GM21619 (cell line): Measurements from ENCODE around the gene ORC6.
"Not testable (repeated sequence)": the region's sequence is repeated elsewhere in the genome, so short reads cannot be mapped to it uniquely, and the experiment has no call there.

ENCODE experiments used
- ATAC-seq: cut with Tn5 transposase; IDR thresholded peaks from one replicate; pipeline ENCODE4 v1.9.1; 2021; ENCODE audit not compliant: unreplicated experiment

The ORC6 gene, protein sequence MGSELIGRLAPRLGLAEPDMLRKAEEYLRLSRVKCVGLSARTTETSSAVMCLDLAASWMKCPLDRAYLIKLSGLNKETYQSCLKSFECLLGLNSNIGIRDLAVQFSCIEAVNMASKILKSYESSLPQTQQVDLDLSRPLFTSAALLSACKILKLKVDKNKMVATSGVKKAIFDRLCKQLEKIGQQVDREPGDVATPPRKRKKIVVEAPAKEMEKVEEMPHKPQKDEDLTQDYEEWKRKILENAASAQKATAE

DNA sequence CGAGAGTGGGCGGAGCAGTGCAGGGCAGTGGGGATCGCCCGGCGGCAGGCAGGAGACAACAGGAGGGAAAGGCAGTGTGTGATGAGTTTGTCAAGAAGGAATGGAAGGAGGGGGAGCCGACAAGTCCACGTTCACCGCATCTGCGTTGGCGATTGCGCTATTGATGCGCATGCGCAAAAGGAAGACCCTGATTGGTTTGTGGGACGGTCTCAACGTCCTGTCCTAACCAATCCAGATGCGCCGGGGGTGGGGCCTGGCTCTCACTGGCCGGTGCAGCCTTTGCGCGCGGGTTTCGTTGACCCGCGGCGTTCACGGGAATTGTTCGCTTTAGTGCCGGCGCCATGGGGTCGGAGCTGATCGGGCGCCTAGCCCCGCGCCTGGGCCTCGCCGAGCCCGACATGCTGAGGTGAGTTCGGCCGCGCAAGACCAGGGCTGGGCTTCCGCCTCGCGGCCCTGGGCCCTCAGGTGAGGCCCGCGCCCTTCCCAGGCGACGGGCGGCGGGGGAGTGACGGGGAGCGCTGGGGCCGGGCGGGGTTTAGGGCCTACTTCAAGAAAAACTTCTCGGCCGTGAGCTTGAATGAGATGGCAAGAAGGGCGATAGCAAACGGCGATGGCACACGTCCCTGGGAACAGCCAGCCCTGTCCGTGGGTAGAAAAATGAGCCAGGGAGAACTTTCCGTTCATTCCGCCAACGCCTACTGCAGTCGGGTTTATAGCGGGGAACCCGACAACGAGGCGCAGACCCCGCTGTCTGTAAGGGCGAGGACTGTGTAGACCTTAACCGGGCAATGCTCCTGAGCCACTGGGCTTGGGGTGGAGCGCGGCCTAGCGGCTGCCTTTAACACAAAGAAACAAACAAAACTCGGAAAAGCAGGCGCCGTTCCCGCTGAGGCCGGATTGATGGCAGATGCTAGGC lies at the start of gene ORC6:
Gene ORC6, plus strand, starts transcription at position 295 of the 916 bp plus-strand sequence. Its CDS starts 47 bp downstream, at position 342.
- ATAC-seq: peak; percentile 65

DNA sequence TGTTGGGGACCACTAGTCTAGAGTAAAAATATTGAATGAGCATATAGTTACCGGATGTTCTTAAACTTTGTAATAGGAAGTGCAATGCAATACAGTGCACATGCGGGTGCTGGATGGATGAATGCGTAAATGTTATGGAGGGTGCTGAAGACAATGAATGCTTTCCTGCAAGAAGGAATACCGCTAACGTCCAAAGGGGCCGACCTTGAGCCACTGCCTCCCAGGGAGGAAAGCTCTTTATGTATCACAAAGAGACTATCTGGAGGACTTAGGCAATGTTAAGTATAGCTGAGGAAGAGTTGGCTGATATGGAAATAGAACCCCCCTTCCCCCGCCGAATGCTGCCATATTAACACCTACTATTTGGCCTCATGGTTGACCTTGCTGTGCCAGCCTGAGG lies 40.8 kb upstream of the ORC6 start:
- ATAC-seq: no peak

DNA sequence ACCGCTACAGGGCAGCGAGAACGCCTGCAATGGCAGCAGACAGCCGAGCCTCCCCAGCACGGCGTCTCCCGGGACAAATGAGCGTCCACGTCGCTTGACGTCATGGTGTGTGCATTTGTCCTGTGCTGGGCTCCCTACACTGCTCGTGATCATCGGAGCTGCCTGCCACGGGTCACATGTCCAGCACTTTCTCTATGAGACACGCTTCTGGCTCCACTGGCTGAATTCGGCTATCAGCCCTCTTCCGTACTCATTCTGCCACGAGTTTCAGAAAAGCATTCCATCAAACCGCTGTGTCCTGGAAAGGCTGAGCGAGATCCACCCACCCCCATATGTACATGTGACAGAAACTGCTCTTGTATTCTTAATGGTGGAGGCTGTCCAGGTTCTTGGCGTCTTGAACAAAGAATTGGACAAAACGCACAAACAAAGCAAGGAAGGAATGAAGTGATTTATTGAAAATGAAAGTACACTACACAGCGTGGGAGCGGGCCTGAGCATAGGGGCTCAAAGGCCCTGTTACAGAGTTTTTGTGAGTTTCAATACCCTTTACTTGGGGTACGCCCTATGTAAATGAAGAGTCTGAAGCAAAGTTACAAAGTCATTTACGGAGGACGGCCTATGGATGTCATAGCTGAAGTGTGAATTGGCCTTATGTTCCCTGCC lies 39.7 kb upstream of the ORC6 start:
- no peak for ATAC-seq

DNA sequence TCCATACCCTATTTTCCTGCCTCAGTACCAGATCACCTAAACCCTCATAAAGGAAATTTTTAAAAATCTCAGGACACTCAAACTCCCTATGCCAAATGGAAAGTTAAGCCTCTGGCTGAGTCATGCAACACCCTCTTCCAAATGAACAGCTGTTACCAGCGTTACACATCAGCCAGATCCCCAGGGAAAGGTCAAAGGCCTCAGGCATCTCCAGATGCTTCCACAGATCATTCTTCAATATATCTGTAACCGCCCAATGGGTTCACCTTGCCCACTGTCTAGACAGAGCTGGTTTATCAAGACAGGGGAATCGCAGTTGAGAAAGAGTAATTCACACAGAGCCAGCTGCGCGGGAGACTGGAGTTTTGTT lies 39.2 kb upstream of the ORC6 start:
- ATAC-seq: no peak

DNA sequence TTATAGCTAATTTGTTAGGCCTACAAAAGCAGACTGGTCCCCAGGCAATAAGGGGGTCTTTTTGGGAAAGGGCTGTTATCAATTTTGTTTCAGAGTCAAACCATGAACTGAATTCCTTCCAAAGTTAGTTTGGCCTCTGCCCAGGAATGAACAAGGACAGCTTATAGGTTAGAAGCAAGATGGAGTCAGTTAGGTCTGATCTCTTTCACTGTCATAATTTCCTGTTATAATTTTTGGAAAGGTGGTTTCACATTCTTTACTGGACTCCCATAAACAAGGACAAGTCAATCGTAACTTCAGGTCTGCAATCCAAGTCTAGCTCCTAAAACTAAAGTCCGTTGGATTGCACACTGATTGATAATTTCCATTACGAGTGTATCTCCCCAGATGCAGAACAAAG lies 38.2 kb upstream of the ORC6 start:
- no peak for ATAC-seq

DNA sequence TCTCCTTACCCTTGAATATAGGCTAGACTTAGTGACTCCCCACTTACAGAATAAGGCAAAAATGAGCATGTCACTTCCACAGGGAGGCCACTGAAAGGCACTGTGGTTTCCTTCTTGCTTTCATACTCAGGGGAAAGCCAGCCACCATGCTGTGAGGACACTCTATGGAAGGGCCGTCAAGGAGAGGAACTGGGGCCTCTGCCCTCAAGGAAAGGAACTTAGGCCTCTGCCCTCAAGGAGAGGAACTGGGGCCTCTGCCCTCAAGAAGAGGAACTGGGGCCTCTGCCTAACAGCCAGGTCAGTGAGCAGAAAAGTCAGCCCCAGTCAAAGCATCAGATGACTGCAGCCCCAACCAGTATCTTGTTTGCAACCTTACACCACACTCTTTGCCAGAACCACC lies 30.5 kb upstream of the ORC6 start:
- ATAC-seq: peak; percentile 95

DNA sequence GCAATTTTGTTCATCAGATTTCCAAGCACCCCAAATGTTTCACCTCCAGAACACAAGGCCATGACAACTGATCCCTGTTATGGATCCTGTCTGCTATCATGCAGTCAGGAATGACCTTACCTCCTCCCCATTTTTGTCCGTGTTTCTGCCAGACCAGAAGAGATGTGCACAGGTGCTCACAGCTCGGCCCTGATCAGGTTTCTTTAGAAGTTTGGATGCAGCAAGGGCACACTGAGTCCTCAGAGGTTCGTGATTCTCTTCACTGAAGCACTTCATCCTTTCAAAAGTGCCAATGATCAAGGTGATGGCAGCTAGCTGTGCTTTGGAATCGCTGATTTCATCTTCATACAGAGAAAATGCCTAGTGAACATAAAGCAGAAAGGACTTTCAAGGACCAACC lies 27.3 kb upstream of the ORC6 start:
- ATAC-seq: no peak

DNA sequence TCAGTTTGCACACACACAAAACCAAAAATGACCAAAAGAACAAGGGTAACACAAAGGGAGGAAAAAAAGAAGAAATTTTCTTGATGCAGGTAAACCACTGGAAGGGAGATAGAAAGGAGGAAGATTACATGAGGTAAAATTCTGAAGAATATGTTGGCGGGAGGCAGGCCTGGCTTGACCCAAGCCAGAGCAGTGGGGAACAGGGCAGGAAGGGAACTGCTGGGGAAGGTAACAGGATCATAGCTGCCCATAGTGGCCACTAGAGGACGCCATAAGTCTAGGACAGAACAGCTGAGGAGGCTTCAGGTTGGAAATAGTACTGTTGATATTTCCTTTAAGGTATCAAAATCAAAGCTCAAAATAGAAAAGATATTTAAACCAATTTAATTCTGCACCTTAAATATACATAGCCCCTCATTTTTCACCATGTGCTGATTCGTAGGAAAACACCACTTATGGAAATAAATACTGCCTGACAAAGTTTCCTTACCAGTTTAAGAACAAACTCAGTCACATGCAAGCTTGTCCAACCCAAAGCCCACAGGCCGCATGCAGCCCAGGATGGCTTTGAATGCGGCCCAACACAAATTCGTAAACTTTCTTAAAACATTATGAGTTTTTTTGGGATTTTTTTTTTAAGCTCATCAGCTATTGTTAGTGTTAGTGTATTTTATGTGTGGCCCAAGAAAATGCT lies 16.0 kb upstream of the ORC6 start:
- peak; percentile 90 for ATAC-seq

DNA sequence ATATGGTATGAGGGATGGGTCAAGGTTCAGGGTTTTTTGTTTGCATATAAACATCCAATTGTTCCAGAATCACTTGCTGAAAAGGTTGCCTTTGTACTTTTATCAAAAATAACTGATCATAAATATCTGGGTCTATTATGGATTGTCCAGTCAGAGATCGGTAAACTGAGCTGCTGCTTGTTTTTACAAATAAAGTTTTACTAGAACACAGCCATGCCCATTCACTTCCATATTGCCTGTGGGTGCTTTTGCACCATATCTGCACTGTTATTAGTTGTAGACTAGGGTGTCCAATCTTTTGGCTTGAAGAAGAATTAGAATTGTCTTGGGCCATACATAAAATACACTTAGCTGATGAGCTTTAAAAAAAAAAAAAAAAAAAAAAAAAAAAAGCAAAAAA lies 11.5 kb upstream of the ORC6 start:
- not testable (repeated sequence) for ATAC-seq

DNA sequence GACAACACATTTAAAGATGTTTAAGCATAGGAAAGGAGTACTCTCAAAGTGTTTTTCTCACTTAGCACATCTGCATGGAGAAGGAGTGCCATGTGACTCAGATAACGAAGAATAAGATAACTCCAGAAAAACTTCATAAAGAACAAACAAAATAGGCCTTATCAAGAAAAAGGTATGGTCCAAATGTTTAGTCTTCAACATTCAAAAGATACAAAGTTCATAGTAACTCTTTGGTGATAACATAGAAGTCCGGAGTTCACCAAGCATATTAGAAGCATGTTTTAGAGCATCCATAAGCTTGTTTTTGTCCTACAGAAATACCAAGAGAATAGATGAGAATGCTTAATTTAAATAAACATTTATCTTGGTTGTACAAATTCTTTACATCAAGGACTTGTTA lies 7.6 kb upstream of the ORC6 start:
- not testable (repeated sequence) for ATAC-seq

DNA sequence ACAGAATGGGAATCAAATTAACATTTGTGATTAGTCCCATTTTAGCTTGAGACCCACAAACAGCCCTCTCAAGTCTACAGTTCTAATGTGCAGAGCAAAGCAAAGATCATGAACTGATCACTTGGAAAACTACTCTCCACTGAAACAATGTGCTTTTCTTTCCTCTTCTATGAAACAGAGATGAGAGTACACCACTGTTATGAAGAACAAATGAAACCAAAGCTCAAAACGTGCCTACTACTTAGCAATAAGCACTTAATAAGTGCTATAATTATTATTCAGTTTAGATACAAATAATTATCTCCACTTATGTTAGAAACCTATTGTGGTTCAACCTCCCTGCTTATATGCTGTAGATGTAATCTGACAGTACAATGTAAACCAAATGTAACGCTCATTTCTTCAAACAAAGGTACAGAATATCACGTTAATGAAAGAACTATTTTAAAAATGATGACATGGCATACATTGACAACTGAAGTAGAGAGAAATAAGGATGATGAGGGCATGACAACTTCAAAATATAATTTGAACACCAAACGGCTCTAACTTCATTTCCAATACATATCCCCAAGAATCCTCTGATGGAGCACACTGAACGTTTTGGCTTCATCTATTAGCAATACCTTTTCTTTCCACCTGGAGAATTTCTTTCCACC lies 2.5 kb upstream of the ORC6 start:
- no peak for ATAC-seq

DNA sequence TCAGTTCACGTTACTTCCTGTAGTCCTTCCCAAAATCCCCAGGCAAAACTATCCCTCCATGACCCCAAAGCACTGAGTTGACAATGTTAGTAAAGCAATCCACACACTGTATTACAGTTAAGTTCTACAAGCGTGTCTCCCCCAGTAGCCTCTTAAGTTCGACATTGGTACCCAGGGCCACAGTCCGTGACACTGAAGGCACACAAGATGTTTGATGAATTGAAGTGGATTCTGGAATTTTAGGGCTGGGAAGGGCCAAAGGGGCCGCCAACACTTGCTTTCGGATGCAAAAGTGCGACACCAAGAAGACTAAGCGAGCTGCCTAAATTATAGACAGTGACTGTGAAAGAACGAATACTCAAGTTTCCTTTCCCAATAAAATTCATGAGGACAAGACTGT lies 2.0 kb upstream of the ORC6 start:
- no peak for ATAC-seq

DNA sequence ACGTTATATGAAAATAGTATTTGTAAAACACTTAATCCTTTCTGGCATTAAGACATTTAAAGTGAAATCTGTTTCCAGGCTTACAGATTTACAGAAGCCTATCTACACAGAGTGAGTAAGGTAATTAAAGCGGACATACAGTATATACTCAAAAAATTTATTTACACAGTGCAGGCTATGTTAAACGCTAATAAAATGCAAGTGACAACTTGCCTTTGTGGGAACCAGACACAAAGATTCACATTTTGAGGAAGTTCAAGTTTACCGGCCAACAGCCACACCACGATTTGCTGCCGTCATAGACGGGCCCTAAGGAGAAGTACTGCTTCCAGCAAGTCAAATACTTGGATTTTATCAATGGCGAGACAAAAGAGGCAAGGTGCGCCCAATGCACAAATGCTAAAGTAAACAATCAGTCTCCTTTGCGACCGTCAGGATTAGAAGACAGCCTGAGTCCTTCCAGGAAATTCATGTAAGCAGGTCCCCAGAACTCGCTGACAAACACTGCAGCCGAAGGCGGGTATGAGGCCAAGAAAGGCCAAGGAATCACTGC lies 1.3 kb upstream of the ORC6 start:
- ATAC-seq: no peak

DNA sequence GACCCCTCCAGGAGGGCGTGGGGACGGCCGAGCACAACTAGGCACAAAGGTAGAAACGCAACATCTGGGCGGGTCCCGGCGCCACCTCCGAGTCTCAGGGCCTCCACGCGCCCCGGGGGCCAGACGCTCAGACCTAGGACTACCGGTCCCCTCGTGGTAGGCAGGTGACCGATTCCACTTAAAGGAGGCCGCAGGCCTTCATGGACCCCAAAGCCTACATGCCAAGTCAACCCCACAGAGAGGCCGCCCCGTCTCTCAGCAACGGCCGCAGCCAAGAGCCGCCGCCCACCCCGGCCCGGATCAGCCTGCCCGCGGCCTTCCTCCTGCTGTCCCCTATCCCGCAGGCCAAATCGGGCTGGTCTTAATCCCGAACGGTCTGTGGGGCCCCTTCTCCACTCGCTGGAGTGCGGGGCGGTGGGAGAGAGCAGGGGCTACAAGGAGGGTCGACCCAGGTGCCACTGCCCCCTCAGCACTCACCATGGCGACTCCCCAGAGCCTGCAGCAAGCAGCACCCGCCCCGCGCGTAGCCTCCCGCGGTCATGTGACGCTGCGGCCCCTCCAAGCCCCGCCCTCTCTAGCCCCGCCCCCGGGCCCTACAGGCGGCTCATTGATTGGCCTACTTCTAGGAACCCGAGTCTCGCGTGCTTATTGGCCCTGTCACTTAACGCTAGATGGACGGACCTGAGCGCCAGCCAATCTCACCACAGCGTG lies 650 bp upstream of the ORC6 start, which contains the start of gene VPS35:
Gene VPS35, minus strand, starts transcription at position 525 of the 711 bp plus-strand sequence. Its CDS starts 45 bp downstream, at position 480.
- ATAC-seq: peak; percentile 78

DNA sequence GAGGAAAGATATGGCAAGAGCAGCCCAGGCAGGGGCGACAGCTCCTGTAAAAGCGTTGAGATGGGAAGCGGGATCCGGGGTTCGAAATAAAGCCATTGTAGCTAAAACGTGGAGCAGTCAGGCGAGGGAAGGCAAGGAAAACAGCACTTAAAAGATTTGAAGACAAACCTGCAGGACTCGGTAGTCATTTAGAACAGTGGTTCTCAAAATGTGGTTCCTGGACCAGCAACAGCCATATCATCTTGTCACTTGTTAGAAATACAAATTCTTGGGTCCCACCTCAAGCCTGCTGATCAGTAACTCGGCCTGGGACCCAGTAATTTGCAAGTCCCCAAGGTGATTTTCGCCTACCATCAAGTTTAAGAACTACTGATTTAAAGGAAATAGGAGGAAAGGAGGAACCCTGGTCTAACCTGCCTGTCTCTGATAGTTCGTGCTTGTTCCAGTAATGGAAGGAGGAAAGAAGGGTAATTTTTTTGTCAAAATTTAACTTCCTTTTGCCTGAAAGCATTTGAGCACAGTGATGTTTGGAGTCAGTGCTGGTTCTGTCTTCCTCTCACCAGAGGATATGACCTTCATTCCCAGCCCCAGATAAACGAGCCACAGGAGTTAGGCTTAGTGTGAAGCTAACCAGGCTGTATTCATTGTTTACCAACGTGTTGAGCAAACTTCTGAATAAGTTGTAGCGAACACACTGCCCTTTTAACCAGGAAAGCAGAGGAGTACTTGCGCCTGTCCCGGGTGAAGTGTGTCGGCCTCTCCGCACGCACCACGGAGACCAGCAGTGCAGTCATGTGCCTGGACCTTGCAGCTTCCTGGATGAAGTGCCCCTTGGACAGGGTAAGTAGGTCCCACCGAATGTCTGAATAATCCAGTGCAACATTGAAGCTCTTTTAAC lies 1.1 kb downstream of the ORC6 start:
- ATAC-seq: no peak

DNA sequence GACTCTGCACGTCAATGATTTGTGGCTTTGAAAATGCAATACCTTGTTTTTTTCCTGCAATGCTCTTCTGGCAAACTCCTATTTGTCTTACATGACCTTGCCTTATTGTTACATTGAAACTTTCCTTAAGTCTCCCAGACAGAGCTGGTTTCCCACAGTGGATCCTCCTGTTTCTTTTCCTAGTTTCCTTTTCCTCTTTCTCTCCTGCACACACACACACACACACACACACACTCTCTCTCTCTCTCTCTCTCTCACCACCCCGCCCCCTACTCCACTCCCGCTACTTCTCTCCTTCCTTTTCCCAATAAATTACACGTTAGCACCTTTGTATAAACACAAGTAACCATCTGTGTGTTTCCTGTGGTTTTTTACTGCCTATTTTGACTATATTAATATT lies 2.3 kb downstream of the ORC6 start:
- ATAC-seq: no peak

DNA sequence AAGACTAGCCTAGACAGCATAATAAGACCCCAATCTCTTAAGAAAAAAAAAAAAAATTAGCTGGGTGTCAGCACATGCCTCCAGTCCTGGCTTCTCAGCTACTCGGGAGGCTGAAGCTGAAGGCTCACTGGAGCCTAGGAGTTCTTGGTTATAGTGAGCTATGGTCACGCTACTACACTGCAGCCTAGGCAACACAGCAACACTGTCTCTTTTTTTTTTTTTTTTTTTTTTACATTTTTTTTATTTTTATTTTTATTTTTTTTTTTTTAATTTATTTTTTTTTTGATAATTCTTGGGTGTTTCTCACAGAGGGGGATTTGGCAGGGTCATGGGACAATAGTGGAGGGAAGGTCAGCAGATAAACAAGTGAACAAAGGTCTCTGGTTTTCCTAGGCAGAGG lies 4.1 kb downstream of the ORC6 start:
- ATAC-seq: no peak

DNA sequence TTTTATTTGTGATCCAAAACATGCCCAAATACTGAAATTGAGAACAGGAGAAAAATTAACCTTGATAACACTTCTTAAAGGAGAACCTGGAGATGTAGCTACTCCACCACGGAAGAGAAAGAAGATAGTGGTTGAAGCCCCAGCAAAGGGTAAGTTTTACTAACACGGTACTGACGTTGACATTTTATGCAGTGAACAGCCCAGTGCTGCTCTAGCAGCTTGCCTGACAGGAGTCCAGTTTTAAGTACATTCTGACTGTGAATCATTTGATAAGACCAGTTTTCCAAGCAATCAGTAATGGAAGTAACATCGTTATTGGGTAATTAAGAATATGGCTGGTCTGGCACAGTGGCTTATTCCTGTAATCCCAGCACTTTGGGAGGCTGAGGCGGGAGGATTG lies 6.5 kb downstream of the ORC6 start:
- ATAC-seq: no peak

DNA sequence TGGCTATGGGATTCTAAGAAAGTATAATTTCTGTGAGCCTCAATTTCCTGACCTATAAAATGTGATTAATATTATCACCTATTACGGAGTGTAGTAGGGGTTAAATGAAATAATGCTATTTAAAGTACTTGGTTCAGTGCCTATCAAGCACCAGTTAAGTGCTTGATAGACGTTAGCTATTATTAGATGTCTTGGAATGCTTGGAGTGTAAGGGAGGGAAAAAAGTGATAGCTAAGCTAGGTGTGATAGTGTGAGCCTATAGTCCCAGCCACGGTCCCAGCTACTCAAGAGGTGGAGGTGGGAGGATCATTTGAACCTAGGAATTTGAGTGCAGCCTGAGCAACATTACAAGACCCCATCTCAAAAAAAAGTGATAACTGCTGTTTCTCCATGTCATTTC lies 7.5 kb downstream of the ORC6 start:
- no peak for ATAC-seq
